Activated CD8-positive, alpha-beta T cell treated with anti-CD3 and anti-CD28 coated beads for 36 hours (primary cell): ENCODE measurements around the gene NSMCE3. TPM values are rescaled to one million over a fixed set of nuclear protein-coding genes. Genes with fewer than 3 reads are reported as not detected.

Experiments
- ATAC-seq: fragments of 200-7000 bp; cut with Tn5 transposase; one replicate; pipeline ENCODE4 v1.10.0; 2021; ENCODE audit warnings: mild to moderate bottlenecking, moderate library complexity
- CTCF ChIA-PET: fragments of 350-600 bp; sonication (Branson Sonifier 250); formaldehyde crosslinking; loops from one replicate; lab custom pipeline; 2021; ENCODE audit warnings: antibody characterized with exemption; lab: Charles Lee
- POLR2A ChIA-PET: fragments of 350-600 bp; sonication (Branson Sonifier 250); formaldehyde crosslinking; loops from one replicate; lab custom pipeline; 2021; ENCODE audit warnings: antibody characterized with exemption; lab: Charles Lee
- DNase-seq: peaks from one replicate; pipeline ENCODE4 v3.0.0-alpha.2; 2020
- H3K27ac Mint-ChIP-seq: one replicate; pipeline ENCODE4 v1.8.0; 2021; ENCODE audit warnings: mild to moderate bottlenecking, mixed read lengths
- H3K27me3 Mint-ChIP-seq: one replicate; pipeline ENCODE4 v1.8.0; 2021; ENCODE audit warnings: mixed read lengths
- H3K36me3 Mint-ChIP-seq: one replicate; pipeline ENCODE4 v1.8.0; 2021; ENCODE audit warnings: low read depth, mixed read lengths
- H3K4me1 Mint-ChIP-seq: one replicate; pipeline ENCODE4 v1.8.0; 2021; ENCODE audit warnings: low read depth, mixed read lengths
- H3K4me3 Mint-ChIP-seq: one replicate; pipeline ENCODE4 v1.8.0; 2021; ENCODE audit warnings: mild to moderate bottlenecking, moderate library complexity, mixed read lengths
- H3K9me3 Mint-ChIP-seq: one replicate; pipeline ENCODE4 v1.8.0; 2021; ENCODE audit warnings: mixed read lengths
- CTCF ChIP-seq: fragments of 200-600 bp; IDR thresholded peaks from one replicate; pipeline ENCODE4 v1.8.0; 2022; ENCODE audit warnings: antibody characterized with exemption, mild to moderate bottlenecking
- intact Hi-C: fragments of 100-400 bp; cut with micrococcal nuclease; formaldehyde crosslinking; loops from one replicate; pipeline ENCODE4 v1.10.0; 2022
- total RNA-seq, 2 experiments: library from RNA; stranded (reverse); gene quantifications; one replicate each; pipeline ENCODE4 v1.2.3, GENCODE V29; 2021

Gene NSMCE3
- total RNA-seq, 2 experiments from 2014 or later = 9.5 to 10.5 TPM

- peaks cover 6% of the 10 kb centered on the region for H3K27me3 Mint-ChIP-seq
- no peak overlapping the region for H3K27ac Mint-ChIP-seq
- no peaks in the 10 kb centered on the region for H3K36me3 Mint-ChIP-seq
- no peak for DNase-seq
- intact Hi-C loops = no loop called here
- ChIA-PET POLR2A (no interaction called here), CTCF (no interaction called here)
- no peak overlapping the region for H3K4me3 Mint-ChIP-seq
- no peak for TF ChIP-seq CTCF
- no peaks in the 10 kb centered on the region for H3K4me1 Mint-ChIP-seq
- peaks cover 3% of the 10 kb centered on the region for H3K9me3 Mint-ChIP-seq
- no peak for ATAC-seq
Measured at GRCh38 chr15:29294732-29295325, 25.2 kb upstream of the NSMCE3 start.

- no peak for TF ChIP-seq CTCF
- CTCF ChIA-PET = no interaction called here
- no peak for ATAC-seq
- POLR2A ChIA-PET = no interaction called here
- no peaks in the 10 kb centered on the region for H3K36me3 Mint-ChIP-seq
- H3K27me3 Mint-ChIP-seq = peaks cover 11% of the 10 kb centered on the region
- no peak overlapping the region for H3K4me3 Mint-ChIP-seq
- no peaks in the 10 kb centered on the region for H3K9me3 Mint-ChIP-seq
- H3K4me1 Mint-ChIP-seq = no peaks in the 10 kb centered on the region
- no peak overlapping the region for H3K27ac Mint-ChIP-seq
- intact Hi-C loops = no loop called here
- DNase-seq = no peak
Measured at GRCh38 chr15:29291067-29291845, 21.6 kb upstream of the NSMCE3 start.

GRCh38 chr15:29289173-29289572, 19.6 kb upstream of the NSMCE3 start:
- no peaks in the 10 kb centered on the region for H3K9me3 Mint-ChIP-seq
- no peak for ATAC-seq

GRCh38 chr15:29285386-29285785, 15.8 kb upstream of the NSMCE3 start:
- H3K4me3 Mint-ChIP-seq = no peak overlapping the region
- H3K27ac Mint-ChIP-seq = no peak overlapping the region
- no peak for TF ChIP-seq CTCF
- CTCF ChIA-PET = no interaction called here
- H3K27me3 Mint-ChIP-seq = peaks cover 19% of the 10 kb centered on the region
- DNase-seq (no peak), ATAC-seq (no peak)
- no peaks in the 10 kb centered on the region for H3K9me3 Mint-ChIP-seq
- POLR2A ChIA-PET = no interaction called here
- no peaks in the 10 kb centered on the region for H3K36me3 Mint-ChIP-seq
- no peaks in the 10 kb centered on the region for H3K4me1 Mint-ChIP-seq
- intact Hi-C loops = no loop called here

More at GRCh38 chr15:29289173-29289572, 19.6 kb upstream of the NSMCE3 start:
- intact Hi-C loops = no loop called here
- H3K4me3 Mint-ChIP-seq = no peak overlapping the region
- H3K36me3 Mint-ChIP-seq = no peaks in the 10 kb centered on the region
- TF ChIP-seq CTCF = no peak
- CTCF ChIA-PET = no interaction called here
- POLR2A ChIA-PET = no interaction called here
- DNase-seq = no peak
- H3K27ac Mint-ChIP-seq = no peak overlapping the region
- H3K27me3 Mint-ChIP-seq = peaks cover 16% of the 10 kb centered on the region
- H3K4me1 Mint-ChIP-seq = no peaks in the 10 kb centered on the region

- Mint-ChIP-seq H3K36me3 (no peaks in the 10 kb centered on the region), H3K4me3 (no peak overlapping the region), H3K27ac (no peak overlapping the region), H3K9me3 (no peaks in the 10 kb centered on the region), H3K27me3 (peaks cover 24% of the 10 kb centered on the region), H3K4me1 (no peaks in the 10 kb centered on the region)
- intact Hi-C loops = no loop called here
- ATAC-seq (no peak), DNase-seq (no peak)
- CTCF ChIA-PET = interaction anchor here (1.1 kb wide), 1 partner anchor 141 kb away, joined by 3 read pairs; no protein-coding TSS in a partner anchor
- POLR2A ChIA-PET = no interaction called here
- no peak for TF ChIP-seq CTCF
Measured at GRCh38 chr15:29283381-29283780, 13.8 kb upstream of the NSMCE3 start.
